Liver (tissue), 9 donors: Measurements from ENCODE around the gene DNAH8. TPM values are rescaled to one million over a fixed set of nuclear protein-coding genes. Genes with fewer than 3 reads are reported as not detected.

ENCODE experiments used
- DNase-seq: peaks from one replicate; pipeline ENCODE4 v3.0.0-alpha.2; 2017; ENCODE audit warnings: low spot score
- H3K27ac ChIP-seq, 2 donors: one replicate each; pipeline ENCODE4 v1.7.0; 2013; ENCODE audit warnings: inconsistent platforms in 2 of 2, low read length in 2 of 2, control low read depth in 1 of 2, low read depth in 1 of 2, mild to moderate bottlenecking in 1 of 2
- H3K27me3 ChIP-seq, 4 donors: one replicate each; pipeline versions ENCODE4 v1.6.1 to v1.7.0; 2013; ENCODE audit warnings: low read length in 3 of 4, inconsistent platforms in 1 of 4, mild to moderate bottlenecking in 1 of 4, moderate library complexity in 1 of 4; ENCODE audit not compliant: control insufficient read depth in 4 of 4, insufficient read depth in 4 of 4
- H3K36me3 ChIP-seq, 4 donors: one replicate each; pipeline versions ENCODE4 v1.6.1 to v1.7.0; 2013; ENCODE audit warnings: low read length in 3 of 4, mild to moderate bottlenecking in 3 of 4, low read depth in 1 of 4, moderate library complexity in 1 of 4; ENCODE audit not compliant: control insufficient read depth in 4 of 4, insufficient read depth in 3 of 4
- H3K4me1 ChIP-seq, 4 donors: one replicate each; pipeline versions ENCODE4 v1.6.1 to v1.7.0; 2013; ENCODE audit warnings: low read length in 3 of 4, mild to moderate bottlenecking in 3 of 4, moderate library complexity in 1 of 4; ENCODE audit not compliant: control insufficient read depth in 4 of 4, insufficient read depth in 4 of 4
- H3K4me3 ChIP-seq, 3 donors: one replicate each; pipeline versions ENCODE4 v1.6.1 to v1.7.0; 2013; ENCODE audit warnings: low read length in 3 of 3, control low read depth in 1 of 3, low read depth in 1 of 3, mild to moderate bottlenecking in 1 of 3
- H3K9ac ChIP-seq, 2 donors: one replicate each; pipeline ENCODE4 v1.7.0; 2013; ENCODE audit warnings: low read length in 2 of 2, mild to moderate bottlenecking in 2 of 2, moderate library complexity in 2 of 2, control low read depth in 1 of 2, low read depth in 1 of 2
- H3K9me3 ChIP-seq, 4 donors: one replicate each; pipeline versions ENCODE4 v1.6.1 to v1.7.0; 2013; ENCODE audit warnings: low read length in 3 of 4; ENCODE audit not compliant: control insufficient read depth in 4 of 4
- ATF3 ChIP-seq: IDR thresholded peaks from 2 replicates; pipeline ENCODE4 v1.6.1; 2016; ENCODE audit warnings: antibody characterized with exemption
- EGR1 ChIP-seq, 2 donors: IDR thresholded peaks; 2 replicates each; pipeline ENCODE4 v1.6.1; 2016 to 2018; ENCODE audit warnings: antibody characterized with exemption in 2 of 2, low read depth in 2 of 2
- FOXA1 ChIP-seq: IDR thresholded peaks from 2 replicates; pipeline ENCODE4 v1.6.1; 2016; ENCODE audit warnings: antibody characterized with exemption
- GABPA ChIP-seq, 2 donors: IDR thresholded peaks in 1 of 2; conservative IDR thresholded peaks in 1 of 2; 2 replicates each; pipeline ENCODE4 v1.6.1; 2016; ENCODE audit warnings: antibody characterized with exemption in 2 of 2, mild to moderate bottlenecking in 1 of 2, moderate library complexity in 1 of 2
- HNF4A ChIP-seq, 2 donors: conservative IDR thresholded peaks; 2 replicates each; pipeline ENCODE4 v1.6.1; 2016; ENCODE audit warnings: antibody characterized with exemption in 2 of 2, mild to moderate bottlenecking in 2 of 2
- HNF4G ChIP-seq: IDR thresholded peaks from 2 replicates; pipeline ENCODE4 v1.6.1; 2016; ENCODE audit warnings: antibody characterized with exemption
- JUND ChIP-seq, 2 donors: IDR thresholded peaks; 2 replicates each; pipeline ENCODE4 v1.6.1; 2016; ENCODE audit warnings: antibody characterized with exemption in 2 of 2
- MAX ChIP-seq: IDR thresholded peaks from 2 replicates; pipeline ENCODE4 v1.6.1; 2016; ENCODE audit warnings: antibody characterized with exemption
- NR2F2 ChIP-seq: IDR thresholded peaks from 2 replicates; pipeline ENCODE4 v1.6.1; 2016; ENCODE audit warnings: antibody characterized with exemption
- RAD21 ChIP-seq, 2 donors: IDR thresholded peaks; 2 replicates each; pipeline ENCODE4 v1.6.1; 2016; ENCODE audit warnings: antibody characterized with exemption in 2 of 2, mild to moderate bottlenecking in 2 of 2
- RXRA ChIP-seq, 2 donors: IDR thresholded peaks; 2 replicates each; pipeline ENCODE4 v1.6.1; 2017 to 2018; ENCODE audit warnings: antibody characterized with exemption in 2 of 2, mild to moderate bottlenecking in 1 of 2
- SP1 ChIP-seq: IDR thresholded peaks from 2 replicates; pipeline ENCODE4 v1.6.1; 2018; ENCODE audit warnings: antibody characterized with exemption, mild to moderate bottlenecking
- TAF1 ChIP-seq: conservative IDR thresholded peaks from 2 replicates; pipeline ENCODE4 v1.6.1; 2016; ENCODE audit warnings: antibody characterized with exemption, mild to moderate bottlenecking
- YY1 ChIP-seq: IDR thresholded peaks from 2 replicates; pipeline ENCODE4 v1.6.1; 2016; ENCODE audit warnings: antibody characterized with exemption, mild to moderate bottlenecking
- WGBS: extraction: QIAGEN DNeasy Blood & Tissue Kit; methylation state at CpG from one replicate; pipeline ENCODE4 v1.1.7; 2013; 5-methylcytosine and 5-hydroxymethylcytosine counted together
- polyA plus RNA-seq, 2 donors: library from polyadenylated mRNA; stranded (reverse) in 1 of 2; unstranded in 1 of 2; fragments of 200-250 nt in 1 of 2; fragments of >200 nt in 1 of 2; fragmentation: Nextera tagmentation in 1 of 2; extraction: Ambion mirVana in 1 of 2; gene quantifications; one replicate each; pipeline versions ENCODE4 v1.2.1 to v1.2.3, GENCODE V29; 2013 to 2015
- total RNA-seq, 2 donors: library from RNA; depleted of rRNA; stranded (reverse); fragments of >200 nt; gene quantifications; one replicate each; pipeline ENCODE4 v1.2.3, GENCODE V29; 2014
- TF ChIP-seq, protein P1 (sequence below): fragments of 150-350 bp; IDR thresholded peaks from 2 replicates; pipeline ENCODE4 v1.5.1; 2017; ENCODE audit warnings: improper control_type of control experiment, low read depth, low read length; ENCODE audit not compliant: missing input control
- TF ChIP-seq, protein P2 (sequence below): IDR thresholded peaks from 2 replicates; pipeline ENCODE4 v1.6.1; 2016; ENCODE audit warnings: antibody characterized with exemption, mild to moderate bottlenecking
- donor health status: healthy.
- donor health status: healthy.
- donor health status: healthy.
- donor health status: healthy.
- donor health status: healthy.

Gene DNAH8
- total and polyA plus RNA-seq, 4 donors: under 0.01 to 0.05 TPM; not detected in 2

DNA sequence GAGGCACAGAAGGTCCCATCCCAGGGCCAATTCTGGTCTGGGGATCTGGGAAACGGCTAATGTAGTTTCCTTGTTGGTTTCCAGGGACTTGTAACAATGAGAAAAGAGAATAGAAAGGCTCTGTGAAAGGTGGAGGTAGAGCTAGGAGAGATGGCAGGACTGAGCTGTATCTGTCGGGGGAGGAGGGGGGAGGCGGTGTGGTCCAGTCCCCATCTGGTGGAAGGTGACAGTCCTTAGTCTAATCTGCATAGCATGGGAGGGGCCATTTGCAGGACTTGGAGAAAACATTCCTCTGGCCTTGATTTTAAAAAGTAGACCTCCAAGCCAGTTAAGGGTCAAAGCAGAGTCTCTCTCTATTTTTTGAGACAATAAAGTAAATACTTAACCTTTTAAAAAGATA lies 137.1 kb downstream of the DNAH8 start:
- H3K4me3 ChIP-seq: no peak overlapping the region
- H3K36me3 ChIP-seq: no peaks in the 10 kb centered on the region
- no peaks in the 10 kb centered on the region for H3K9me3 ChIP-seq
- no peaks in the 10 kb centered on the region for H3K27me3 ChIP-seq
- no peak for DNase-seq
- TF ChIP-seq HNF4G: no peak
- TF ChIP-seq RXRA (IDR thresholded peaks at IDR 0.05): no peak
- no peak for TF ChIP-seq RAD21 (IDR thresholded peaks at IDR 0.05)
- TF ChIP-seq GABPA (IDR thresholded peaks at IDR 0.05 in 1 of 2, conservative IDR thresholded peaks at IDR 0.05 in 1 of 2): no peak
- TF ChIP-seq SP1: no peak
- TF ChIP-seq, protein P1, sequence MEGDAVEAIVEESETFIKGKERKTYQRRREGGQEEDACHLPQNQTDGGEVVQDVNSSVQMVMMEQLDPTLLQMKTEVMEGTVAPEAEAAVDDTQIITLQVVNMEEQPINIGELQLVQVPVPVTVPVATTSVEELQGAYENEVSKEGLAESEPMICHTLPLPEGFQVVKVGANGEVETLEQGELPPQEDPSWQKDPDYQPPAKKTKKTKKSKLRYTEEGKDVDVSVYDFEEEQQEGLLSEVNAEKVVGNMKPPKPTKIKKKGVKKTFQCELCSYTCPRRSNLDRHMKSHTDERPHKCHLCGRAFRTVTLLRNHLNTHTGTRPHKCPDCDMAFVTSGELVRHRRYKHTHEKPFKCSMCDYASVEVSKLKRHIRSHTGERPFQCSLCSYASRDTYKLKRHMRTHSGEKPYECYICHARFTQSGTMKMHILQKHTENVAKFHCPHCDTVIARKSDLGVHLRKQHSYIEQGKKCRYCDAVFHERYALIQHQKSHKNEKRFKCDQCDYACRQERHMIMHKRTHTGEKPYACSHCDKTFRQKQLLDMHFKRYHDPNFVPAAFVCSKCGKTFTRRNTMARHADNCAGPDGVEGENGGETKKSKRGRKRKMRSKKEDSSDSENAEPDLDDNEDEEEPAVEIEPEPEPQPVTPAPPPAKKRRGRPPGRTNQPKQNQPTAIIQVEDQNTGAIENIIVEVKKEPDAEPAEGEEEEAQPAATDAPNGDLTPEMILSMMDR: no peak
- TF ChIP-seq FOXA1: no peak
- no peak for TF ChIP-seq TAF1
- TF ChIP-seq YY1: no peak
- TF ChIP-seq JUND (IDR thresholded peaks at IDR 0.05): no peak
- TF ChIP-seq HNF4A (conservative IDR thresholded peaks at IDR 0.05): no peak
- TF ChIP-seq EGR1 (IDR thresholded peaks at IDR 0.05; ENCODE audit: low read depth in 2 of 2): no peak
- TF ChIP-seq ATF3: no peak
- H3K27ac ChIP-seq: no peak overlapping the region
- no peak overlapping the region for H3K9ac ChIP-seq
- H3K4me1 ChIP-seq: peaks cover 0 to 10% (median 7%) of the 10 kb centered on the region in 4 donors
- WGBS: 81% methylated on average over 3 of the region's 3 CpGs

DNA sequence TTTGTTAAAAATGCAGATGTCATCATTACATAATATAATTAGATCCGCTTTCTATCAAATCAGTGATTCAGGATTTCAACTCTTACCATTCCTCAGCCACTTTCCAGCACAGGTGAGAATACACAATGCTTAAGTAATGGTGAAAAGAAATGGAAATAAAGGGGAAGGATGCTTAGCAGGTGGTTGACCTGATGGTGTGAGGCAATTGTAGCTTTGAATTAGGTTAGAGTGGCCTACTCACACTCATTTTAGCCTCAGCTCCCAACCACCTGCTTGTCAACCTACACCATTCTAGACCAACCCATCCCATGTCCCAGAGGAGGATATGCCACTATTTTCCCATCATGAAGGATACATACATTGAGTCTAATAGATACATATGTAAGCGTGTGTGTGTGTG lies 138.1 kb downstream of the DNAH8 start:
- no peaks in the 10 kb centered on the region for H3K27me3 ChIP-seq
- no peak overlapping the region for H3K27ac ChIP-seq
- no peak for DNase-seq
- peaks cover 0 to 16% (median 10%) of the 10 kb centered on the region in 4 donors for H3K4me1 ChIP-seq
- H3K9ac ChIP-seq: no peak overlapping the region
- WGBS: 94% methylated on average over 2 of the region's 2 CpGs
- H3K4me3 ChIP-seq: no peak overlapping the region
- H3K36me3 ChIP-seq: no peaks in the 10 kb centered on the region
- H3K9me3 ChIP-seq: no peaks in the 10 kb centered on the region
- no peak for TF ChIP-seq GABPA (IDR thresholded peaks at IDR 0.05 in 1 of 2, conservative IDR thresholded peaks at IDR 0.05 in 1 of 2)
- TF ChIP-seq MAX: no peak
- TF ChIP-seq RAD21 (IDR thresholded peaks at IDR 0.05): no peak
- TF ChIP-seq, protein P2, sequence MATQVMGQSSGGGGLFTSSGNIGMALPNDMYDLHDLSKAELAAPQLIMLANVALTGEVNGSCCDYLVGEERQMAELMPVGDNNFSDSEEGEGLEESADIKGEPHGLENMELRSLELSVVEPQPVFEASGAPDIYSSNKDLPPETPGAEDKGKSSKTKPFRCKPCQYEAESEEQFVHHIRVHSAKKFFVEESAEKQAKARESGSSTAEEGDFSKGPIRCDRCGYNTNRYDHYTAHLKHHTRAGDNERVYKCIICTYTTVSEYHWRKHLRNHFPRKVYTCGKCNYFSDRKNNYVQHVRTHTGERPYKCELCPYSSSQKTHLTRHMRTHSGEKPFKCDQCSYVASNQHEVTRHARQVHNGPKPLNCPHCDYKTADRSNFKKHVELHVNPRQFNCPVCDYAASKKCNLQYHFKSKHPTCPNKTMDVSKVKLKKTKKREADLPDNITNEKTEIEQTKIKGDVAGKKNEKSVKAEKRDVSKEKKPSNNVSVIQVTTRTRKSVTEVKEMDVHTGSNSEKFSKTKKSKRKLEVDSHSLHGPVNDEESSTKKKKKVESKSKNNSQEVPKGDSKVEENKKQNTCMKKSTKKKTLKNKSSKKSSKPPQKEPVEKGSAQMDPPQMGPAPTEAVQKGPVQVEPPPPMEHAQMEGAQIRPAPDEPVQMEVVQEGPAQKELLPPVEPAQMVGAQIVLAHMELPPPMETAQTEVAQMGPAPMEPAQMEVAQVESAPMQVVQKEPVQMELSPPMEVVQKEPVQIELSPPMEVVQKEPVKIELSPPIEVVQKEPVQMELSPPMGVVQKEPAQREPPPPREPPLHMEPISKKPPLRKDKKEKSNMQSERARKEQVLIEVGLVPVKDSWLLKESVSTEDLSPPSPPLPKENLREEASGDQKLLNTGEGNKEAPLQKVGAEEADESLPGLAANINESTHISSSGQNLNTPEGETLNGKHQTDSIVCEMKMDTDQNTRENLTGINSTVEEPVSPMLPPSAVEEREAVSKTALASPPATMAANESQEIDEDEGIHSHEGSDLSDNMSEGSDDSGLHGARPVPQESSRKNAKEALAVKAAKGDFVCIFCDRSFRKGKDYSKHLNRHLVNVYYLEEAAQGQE: no peak
- TF ChIP-seq NR2F2: no peak
- TF ChIP-seq EGR1 (IDR thresholded peaks at IDR 0.05; ENCODE audit: low read depth in 2 of 2): no peak
- TF ChIP-seq RXRA (IDR thresholded peaks at IDR 0.05): no peak
- TF ChIP-seq TAF1: no peak
